ENCODE measurements around the gene TRIM13. TPM values are rescaled to one million over a fixed set of nuclear protein-coding genes. Genes with fewer than 3 reads are reported as not detected.

Gene TRIM13
- total RNA-seq, 1 experiment from 2014 or later: 16.5 TPM

DNA sequence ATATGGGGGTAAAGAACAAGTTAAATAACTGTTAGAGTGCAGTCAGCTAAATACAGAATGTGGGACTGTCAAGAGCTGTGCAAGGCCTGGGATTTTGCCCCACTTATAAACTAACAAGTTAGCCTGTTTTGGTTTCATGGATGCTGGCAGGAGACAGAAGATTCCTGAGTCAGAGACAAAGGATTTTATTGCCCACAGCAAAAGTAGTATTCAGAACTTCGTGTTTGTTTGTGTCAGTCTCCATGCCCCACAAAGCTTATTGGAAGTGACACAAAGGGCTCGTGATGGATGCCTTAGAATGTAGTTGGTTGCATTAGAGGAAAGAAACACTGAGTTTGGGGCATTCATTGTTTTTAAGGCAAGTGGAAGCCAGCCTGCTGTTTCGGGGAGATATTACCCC lies 38.5 kb upstream of the TRIM13 start:
- DNase-seq: no peak
- TF ChIP-seq, protein P1, sequence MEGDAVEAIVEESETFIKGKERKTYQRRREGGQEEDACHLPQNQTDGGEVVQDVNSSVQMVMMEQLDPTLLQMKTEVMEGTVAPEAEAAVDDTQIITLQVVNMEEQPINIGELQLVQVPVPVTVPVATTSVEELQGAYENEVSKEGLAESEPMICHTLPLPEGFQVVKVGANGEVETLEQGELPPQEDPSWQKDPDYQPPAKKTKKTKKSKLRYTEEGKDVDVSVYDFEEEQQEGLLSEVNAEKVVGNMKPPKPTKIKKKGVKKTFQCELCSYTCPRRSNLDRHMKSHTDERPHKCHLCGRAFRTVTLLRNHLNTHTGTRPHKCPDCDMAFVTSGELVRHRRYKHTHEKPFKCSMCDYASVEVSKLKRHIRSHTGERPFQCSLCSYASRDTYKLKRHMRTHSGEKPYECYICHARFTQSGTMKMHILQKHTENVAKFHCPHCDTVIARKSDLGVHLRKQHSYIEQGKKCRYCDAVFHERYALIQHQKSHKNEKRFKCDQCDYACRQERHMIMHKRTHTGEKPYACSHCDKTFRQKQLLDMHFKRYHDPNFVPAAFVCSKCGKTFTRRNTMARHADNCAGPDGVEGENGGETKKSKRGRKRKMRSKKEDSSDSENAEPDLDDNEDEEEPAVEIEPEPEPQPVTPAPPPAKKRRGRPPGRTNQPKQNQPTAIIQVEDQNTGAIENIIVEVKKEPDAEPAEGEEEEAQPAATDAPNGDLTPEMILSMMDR (IDR thresholded peaks at IDR 0.05; ENCODE audit: insufficient read depth in 1 of 2, low read depth in 1 of 2, low read length in 1 of 2, severe bottlenecking in 1 of 2, unreplicated experiment in 1 of 2): no peak
- H3K4me3 Mint-ChIP-seq (ENCODE audit: unreplicated experiment): no peak overlapping the region
- no peaks in the 10 kb centered on the region for H3K27me3 Mint-ChIP-seq (ENCODE audit: insufficient read depth, unreplicated experiment)
- Histone ChIP-seq H3K27me3 (replicated peaks; ENCODE audit: control insufficient read depth, insufficient read depth, low read length) (no peaks in the 10 kb centered on the region), H3K36me3 (ENCODE audit: control insufficient read depth, insufficient read depth, low read length) (no peaks in the 10 kb centered on the region), H3K4me3 (ENCODE audit: low read depth, low read length) (no peak overlapping the region), H3K4me1 (peaks cover 11% of the 10 kb centered on the region), H3K9me3 (peaks cover 13% of the 10 kb centered on the region)
- H3K4me1 Mint-ChIP-seq (ENCODE audit: low read depth, unreplicated experiment): peaks cover 5% of the 10 kb centered on the region
- intact Hi-C loops (cut with micrococcal nuclease; ENCODE audit: unreplicated experiment): no loop called here
- no TSS peak for BruUV-seq (replicated peaks)
- H3K27ac Mint-ChIP-seq (ENCODE audit: unreplicated experiment): no peak overlapping the region
- ChIA-PET POLR2A (no interaction called here), CTCF (no interaction called here)
- no peaks in the 10 kb centered on the region for H3K36me3 Mint-ChIP-seq (ENCODE audit: insufficient read depth, unreplicated experiment)
- peaks cover 20% of the 10 kb centered on the region for H3K9me3 Mint-ChIP-seq (ENCODE audit: unreplicated experiment)

DNA sequence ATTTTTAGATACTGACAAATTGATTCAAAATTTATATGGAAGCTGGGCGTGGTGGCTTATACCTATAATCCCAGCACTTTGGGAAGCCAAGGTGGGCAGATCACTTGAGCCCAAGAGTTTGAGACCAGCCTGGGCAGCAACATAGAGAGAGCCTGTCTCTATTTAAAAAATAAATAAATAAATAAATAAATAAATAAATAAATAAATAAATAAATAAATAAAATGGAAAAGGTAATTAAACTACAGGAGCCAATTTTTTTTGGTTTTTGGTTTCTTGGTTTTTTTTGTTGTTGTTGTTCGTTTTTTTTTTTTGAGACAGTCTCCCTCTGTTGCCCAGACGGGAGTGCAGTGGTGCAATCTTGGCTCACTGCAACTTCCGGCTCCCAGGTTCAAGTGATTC lies 29.4 kb upstream of the TRIM13 start:
- TF ChIP-seq, protein P1 (IDR thresholded peaks at IDR 0.05; ENCODE audit: insufficient read depth in 1 of 2, low read depth in 1 of 2, low read length in 1 of 2, severe bottlenecking in 1 of 2, unreplicated experiment in 1 of 2): no peak
- Mint-ChIP-seq H3K4me3 (ENCODE audit: unreplicated experiment) (no peak overlapping the region), H3K4me1 (ENCODE audit: low read depth, unreplicated experiment) (peaks cover under 1% of the 10 kb centered on the region), H3K27me3 (ENCODE audit: insufficient read depth, unreplicated experiment) (no peaks in the 10 kb centered on the region), H3K36me3 (ENCODE audit: insufficient read depth, unreplicated experiment) (no peaks in the 10 kb centered on the region), H3K27ac (ENCODE audit: unreplicated experiment) (no peak overlapping the region), H3K9me3 (ENCODE audit: unreplicated experiment) (peaks cover 39% of the 10 kb centered on the region)
- ChIA-PET POLR2A (no interaction called here), CTCF (no interaction called here)
- no peak overlapping the region for H3K4me3 ChIP-seq (ENCODE audit: low read depth, low read length)
- H3K4me1 ChIP-seq: peaks cover 2% of the 10 kb centered on the region; the same call in 1 of the 2 replicates
- no TSS peak for BruUV-seq (replicated peaks)
- H3K27me3 ChIP-seq (replicated peaks; ENCODE audit: control insufficient read depth, insufficient read depth, low read length): no peaks in the 10 kb centered on the region
- peaks cover 15% of the 10 kb centered on the region; the same call in 1 of the 2 replicates for H3K9me3 ChIP-seq
- intact Hi-C loops (cut with micrococcal nuclease; ENCODE audit: unreplicated experiment): no loop called here
- H3K36me3 ChIP-seq (ENCODE audit: control insufficient read depth, insufficient read depth, low read length): no peaks in the 10 kb centered on the region
- DNase-seq: no peak

DNA sequence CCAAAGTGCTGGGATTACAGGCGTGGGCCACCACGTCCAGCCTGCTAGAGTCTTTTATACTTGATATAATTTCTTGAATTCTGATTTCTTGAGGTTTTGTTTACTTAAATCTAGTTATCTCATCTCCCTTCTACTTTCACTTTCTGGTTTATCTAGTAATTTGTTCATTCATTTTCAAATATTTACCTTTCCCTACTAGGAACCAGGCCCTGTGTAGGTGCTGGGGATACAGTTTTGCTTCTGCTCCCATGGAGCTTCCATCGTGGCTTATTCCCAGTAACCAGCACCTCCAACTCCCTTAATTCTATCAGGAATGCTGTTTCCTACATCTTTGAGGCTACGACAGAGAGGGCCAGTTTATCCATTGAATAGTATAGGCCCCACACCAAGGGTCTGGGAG lies 24.1 kb upstream of the TRIM13 start:
- H3K27ac Mint-ChIP-seq (ENCODE audit: unreplicated experiment): no peak overlapping the region
- H3K4me3 ChIP-seq (ENCODE audit: low read depth, low read length): no peak overlapping the region
- peaks cover 11% of the 10 kb centered on the region for H3K4me1 Mint-ChIP-seq (ENCODE audit: low read depth, unreplicated experiment)
- ChIA-PET CTCF (interaction anchor here (0.9 to 1.2 kb wide), 2 partner anchors 25 to 36 kb away, joined by 3 to 5 read pairs; partner anchors contain the start of gene SPRYD7), POLR2A (interaction anchor here (0.8 to 1.1 kb wide), 2 partner anchors 25 to 36 kb away, joined by 3 read pairs; partner anchors contain the start of gene SPRYD7)
- H3K9me3 ChIP-seq: no peaks in the 10 kb centered on the region
- TF ChIP-seq, protein P1 (IDR thresholded peaks at IDR 0.05; ENCODE audit: insufficient read depth in 1 of 2, low read depth in 1 of 2, low read length in 1 of 2, severe bottlenecking in 1 of 2, unreplicated experiment in 1 of 2): no peak
- no peaks in the 10 kb centered on the region for H3K27me3 Mint-ChIP-seq (ENCODE audit: insufficient read depth, unreplicated experiment)
- no TSS peak for BruUV-seq (replicated peaks)
- H3K4me1 ChIP-seq: peaks cover 10% of the 10 kb centered on the region; the same call in 1 of the 2 replicates
- no peak for DNase-seq
- no peaks in the 10 kb centered on the region for H3K36me3 ChIP-seq (ENCODE audit: control insufficient read depth, insufficient read depth, low read length)
- intact Hi-C loops (cut with micrococcal nuclease; ENCODE audit: unreplicated experiment): no loop called here
- H3K36me3 Mint-ChIP-seq (ENCODE audit: insufficient read depth, unreplicated experiment): no peaks in the 10 kb centered on the region
- no peaks in the 10 kb centered on the region for H3K9me3 Mint-ChIP-seq (ENCODE audit: unreplicated experiment)
- H3K27me3 ChIP-seq (replicated peaks; ENCODE audit: control insufficient read depth, insufficient read depth, low read length): no peaks in the 10 kb centered on the region
- no peak overlapping the region for H3K4me3 Mint-ChIP-seq (ENCODE audit: unreplicated experiment)

Measured in Caco-2 (cell line).